OCI-LY3 (cell line): ENCODE measurements around the gene PACS2.

Experiments
- H2AFZ ChIP-seq: fragments of 200-600, 300-600 bp; shearing (Covaris generic); 2 replicates; pipeline ENCODE4 v1.6.0; 2014; ENCODE audit warnings: antibody characterized with exemption, low read depth, low read length
- H3K27ac ChIP-seq: fragments of 200-600, 300-600 bp; sonication (generic); 2 replicates; pipeline ENCODE4 v1.5.1; 2014; ENCODE audit warnings: mild to moderate bottlenecking, low read length, moderate library complexity, mixed read lengths
- H3K27me3 ChIP-seq: fragments of 200-600, 300-600 bp; sonication (generic); 2 replicates; pipeline ENCODE4 v1.6.1; 2014; ENCODE audit warnings: low read depth, low read length, mixed read lengths
- H3K36me3 ChIP-seq: fragments of 200-600, 300-600 bp; sonication (generic); replicated peaks from 2 replicates; pipeline ENCODE3; 2014; ENCODE audit warnings: low read depth, low read length, mixed read lengths
- H3K4me1 ChIP-seq: fragments of 300-600, 200-600 bp; sonication (generic); 2 replicates; pipeline ENCODE4 v1.6.1; 2014; ENCODE audit warnings: low read length, mixed read lengths
- H3K4me2 ChIP-seq: fragments of 200-600, 300-600 bp; sonication (generic); 2 replicates; pipeline ENCODE4 v1.6.1; 2014; ENCODE audit warnings: low read length, mixed read lengths
- H3K4me3 ChIP-seq: fragments of 300-600, 200-600 bp; sonication (generic); 2 replicates; pipeline ENCODE4 v1.5.1; 2014; ENCODE audit warnings: antibody characterized with exemption, mild to moderate bottlenecking, low read length, moderate library complexity
- H3K79me2 ChIP-seq: fragments of 300-600, 200-600 bp; shearing (Covaris generic); 2 replicates; pipeline ENCODE4 v1.6.1; 2014; ENCODE audit warnings: mild to moderate bottlenecking, low read length, mixed read lengths
- H3K9ac ChIP-seq: fragments of 300-600, 200-600 bp; shearing (Covaris generic); 2 replicates; pipeline ENCODE4 v1.6.0; 2014; ENCODE audit warnings: mild to moderate bottlenecking, low read length, moderate library complexity
- H3K9me3 ChIP-seq: fragments of 200-600, 300-600 bp; shearing (Covaris generic); 2 replicates; pipeline ENCODE4 v1.6.1; 2014; ENCODE audit warnings: low read length, mixed read lengths; ENCODE audit not compliant: insufficient read depth
- H4K20me1 ChIP-seq: fragments of 200-600, 300-600 bp; sonication (generic); 2 replicates; pipeline ENCODE4 v1.6.1; 2016; ENCODE audit warnings: low read length, mixed read lengths; ENCODE audit not compliant: insufficient read depth
- EZH2phosphoT487 ChIP-seq: fragments of 200-600 bp; shearing (Covaris generic); IDR thresholded peaks from 2 replicates; pipeline ENCODE4 v1.6.1; 2018; ENCODE audit warnings: antibody characterized with exemption, mixed run types, low read depth
- TF ChIP-seq, protein P1 (sequence below): fragments of 200-600, 300-600 bp; sonication (generic); IDR thresholded peaks from 2 replicates; pipeline ENCODE4 v1.5.1; 2014; ENCODE audit warnings: antibody characterized with exemption, low read length, low read depth

The PACS2 gene

DNA sequence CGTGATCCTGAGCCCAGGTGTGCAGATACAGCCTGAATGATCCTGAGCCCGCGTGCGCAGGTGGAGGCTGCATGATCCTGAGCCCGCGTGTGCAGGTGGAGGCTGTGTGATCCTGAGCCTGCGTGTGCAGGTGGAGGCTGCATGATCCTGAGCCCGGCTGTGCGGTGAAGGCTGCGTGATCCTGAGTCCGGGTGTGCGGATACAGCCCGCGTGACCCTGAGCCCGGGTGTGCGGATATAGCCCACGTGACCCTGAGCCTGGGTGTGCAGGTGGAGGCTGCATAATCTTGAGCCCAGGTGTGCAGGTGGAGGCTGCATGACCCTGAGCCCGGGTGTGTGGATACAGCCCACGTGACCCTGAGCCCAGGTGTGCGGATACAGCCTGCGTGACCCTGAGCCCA lies 34.0 kb upstream of the PACS2 start:
- no peaks in the 10 kb centered on the region for H3K4me1 ChIP-seq
- H3K36me3 ChIP-seq: no peaks in the 10 kb centered on the region
- H2AFZ ChIP-seq: no peak overlapping the region
- H3K9ac ChIP-seq: no peak overlapping the region
- H3K27me3 ChIP-seq: no peaks in the 10 kb centered on the region
- no peak overlapping the region for H3K4me2 ChIP-seq
- H4K20me1 ChIP-seq: peaks cover 38% of the 10 kb centered on the region
- H3K79me2 ChIP-seq: peaks cover 30% of the 10 kb centered on the region
- H3K27ac ChIP-seq: no peak overlapping the region
- H3K4me3 ChIP-seq: no peak overlapping the region
- H3K9me3 ChIP-seq: no peaks in the 10 kb centered on the region
- no peak for TF ChIP-seq EZH2phosphoT487
- TF ChIP-seq, protein P1, sequence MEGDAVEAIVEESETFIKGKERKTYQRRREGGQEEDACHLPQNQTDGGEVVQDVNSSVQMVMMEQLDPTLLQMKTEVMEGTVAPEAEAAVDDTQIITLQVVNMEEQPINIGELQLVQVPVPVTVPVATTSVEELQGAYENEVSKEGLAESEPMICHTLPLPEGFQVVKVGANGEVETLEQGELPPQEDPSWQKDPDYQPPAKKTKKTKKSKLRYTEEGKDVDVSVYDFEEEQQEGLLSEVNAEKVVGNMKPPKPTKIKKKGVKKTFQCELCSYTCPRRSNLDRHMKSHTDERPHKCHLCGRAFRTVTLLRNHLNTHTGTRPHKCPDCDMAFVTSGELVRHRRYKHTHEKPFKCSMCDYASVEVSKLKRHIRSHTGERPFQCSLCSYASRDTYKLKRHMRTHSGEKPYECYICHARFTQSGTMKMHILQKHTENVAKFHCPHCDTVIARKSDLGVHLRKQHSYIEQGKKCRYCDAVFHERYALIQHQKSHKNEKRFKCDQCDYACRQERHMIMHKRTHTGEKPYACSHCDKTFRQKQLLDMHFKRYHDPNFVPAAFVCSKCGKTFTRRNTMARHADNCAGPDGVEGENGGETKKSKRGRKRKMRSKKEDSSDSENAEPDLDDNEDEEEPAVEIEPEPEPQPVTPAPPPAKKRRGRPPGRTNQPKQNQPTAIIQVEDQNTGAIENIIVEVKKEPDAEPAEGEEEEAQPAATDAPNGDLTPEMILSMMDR: no peak

DNA sequence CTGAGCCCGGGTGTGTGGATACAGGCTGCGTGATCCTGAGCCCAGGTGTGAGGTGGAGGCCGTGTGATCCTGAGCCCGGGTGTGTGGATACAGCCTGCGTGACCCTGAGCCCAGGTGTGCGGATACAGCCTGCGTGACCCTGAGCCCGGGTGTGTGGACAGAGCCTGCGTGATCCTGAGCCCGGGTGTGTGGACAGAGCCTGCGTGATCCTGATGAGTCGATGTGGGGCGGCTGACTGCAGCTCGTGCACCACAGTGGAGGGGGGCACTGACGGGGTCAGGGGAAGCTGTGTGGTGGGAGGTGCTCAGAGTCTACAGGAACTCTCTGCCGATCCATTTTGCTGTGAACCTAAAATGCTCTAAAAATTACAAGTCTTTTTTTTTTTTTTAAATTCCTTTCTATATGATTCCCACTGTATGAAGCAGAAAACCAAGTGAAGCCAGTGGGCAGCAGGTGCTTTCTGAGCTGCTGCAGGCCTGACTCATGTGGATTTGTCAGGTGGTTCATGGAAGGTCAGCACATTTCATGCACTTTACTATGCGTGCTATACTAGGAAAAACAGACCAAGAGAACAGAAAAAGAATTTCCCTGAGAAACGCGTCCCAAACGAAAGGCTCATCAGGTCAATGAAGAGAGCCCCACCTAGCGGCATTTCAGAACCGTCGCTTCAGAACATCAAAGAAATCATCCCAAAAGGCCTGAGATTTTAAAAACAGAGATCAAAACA lies 33.0 kb upstream of the PACS2 start:
- H2AFZ ChIP-seq: no peak overlapping the region
- no peaks in the 10 kb centered on the region for H3K9me3 ChIP-seq
- H3K4me1 ChIP-seq: no peaks in the 10 kb centered on the region
- no peak overlapping the region for H3K4me2 ChIP-seq
- no peak overlapping the region for H3K9ac ChIP-seq
- H3K4me3 ChIP-seq: no peak overlapping the region
- H3K27me3 ChIP-seq: no peaks in the 10 kb centered on the region
- no peak for TF ChIP-seq EZH2phosphoT487
- TF ChIP-seq, protein P1: peak; percentile 80
- no peak overlapping the region for H3K27ac ChIP-seq
- peaks cover 38% of the 10 kb centered on the region for H4K20me1 ChIP-seq
- no peaks in the 10 kb centered on the region for H3K36me3 ChIP-seq
- H3K79me2 ChIP-seq: peaks cover 29% of the 10 kb centered on the region

DNA sequence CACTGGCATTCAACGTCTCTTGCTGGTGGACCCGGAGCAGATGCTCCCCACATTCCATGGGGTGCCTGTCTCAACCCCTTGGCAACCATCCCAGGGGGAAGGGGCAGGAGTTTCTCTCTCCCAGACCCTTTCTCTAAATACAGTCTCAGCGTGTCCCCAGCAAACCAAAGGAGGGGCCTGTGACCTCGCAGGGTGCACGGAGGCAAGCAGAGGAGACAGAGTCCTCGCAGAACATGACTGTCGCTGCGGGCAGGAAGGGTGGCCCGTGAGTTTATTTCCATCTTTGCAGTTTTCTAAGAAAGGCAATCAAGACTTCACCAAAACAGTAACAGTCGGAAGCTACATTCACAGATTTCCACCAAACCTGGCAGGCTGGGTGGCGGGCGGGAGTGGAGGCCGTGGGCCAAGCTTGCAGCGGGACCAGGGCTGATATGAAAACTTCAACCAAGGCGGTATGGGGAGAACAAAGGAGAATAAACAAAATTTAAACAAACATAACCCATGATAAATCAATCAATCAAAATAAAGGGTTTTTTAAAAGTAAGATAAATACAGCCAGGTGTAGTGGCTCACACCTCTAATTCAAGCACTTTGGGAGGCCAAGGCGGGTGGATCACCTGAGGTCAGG lies 32.3 kb upstream of the PACS2 start:
- H3K4me2 ChIP-seq: no peak overlapping the region
- H2AFZ ChIP-seq: no peak overlapping the region
- H4K20me1 ChIP-seq: peaks cover 44% of the 10 kb centered on the region
- no peak overlapping the region for H3K4me3 ChIP-seq
- H3K79me2 ChIP-seq: peaks cover 29% of the 10 kb centered on the region
- no peaks in the 10 kb centered on the region for H3K27me3 ChIP-seq
- H3K36me3 ChIP-seq: no peaks in the 10 kb centered on the region
- H3K4me1 ChIP-seq: no peaks in the 10 kb centered on the region
- TF ChIP-seq EZH2phosphoT487: no peak
- TF ChIP-seq, protein P1: peak; percentile 2; the same call in 1 of the 2 replicates
- no peak overlapping the region for H3K27ac ChIP-seq
- H3K9ac ChIP-seq: no peak overlapping the region
- no peaks in the 10 kb centered on the region for H3K9me3 ChIP-seq

DNA sequence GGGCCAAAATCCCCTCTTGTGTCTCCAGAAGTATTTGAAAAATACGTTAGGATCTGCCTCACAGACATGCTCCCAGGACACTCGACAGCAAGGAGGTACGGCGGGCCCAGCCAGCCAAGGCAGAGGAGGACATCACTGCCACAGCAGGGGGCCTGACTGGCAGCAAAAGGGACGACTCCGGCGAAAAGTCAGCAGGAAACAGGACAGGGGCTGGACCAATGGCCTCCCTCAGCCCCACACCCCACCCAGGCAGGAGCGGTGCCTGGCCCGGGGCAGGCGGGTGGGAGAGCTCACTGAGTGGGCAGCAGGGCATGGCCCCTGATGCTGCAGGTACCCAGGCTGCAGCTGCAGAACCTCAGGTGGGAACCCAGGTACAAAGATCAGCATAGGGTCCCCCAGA lies 31.5 kb upstream of the PACS2 start:
- H3K4me2 ChIP-seq: no peak overlapping the region
- H3K27ac ChIP-seq: no peak overlapping the region
- H3K4me3 ChIP-seq: no peak overlapping the region
- no peaks in the 10 kb centered on the region for H3K9me3 ChIP-seq
- no peaks in the 10 kb centered on the region for H3K36me3 ChIP-seq
- H3K4me1 ChIP-seq: no peaks in the 10 kb centered on the region
- H3K79me2 ChIP-seq: peaks cover 29% of the 10 kb centered on the region
- H4K20me1 ChIP-seq: peaks cover 46% of the 10 kb centered on the region
- no peak for TF ChIP-seq EZH2phosphoT487
- TF ChIP-seq, protein P1: no peak
- no peak overlapping the region for H3K9ac ChIP-seq
- no peak overlapping the region for H2AFZ ChIP-seq
- H3K27me3 ChIP-seq: no peaks in the 10 kb centered on the region
